B cell (primary cell): ENCODE results near the gene KIAA1217. TPM values are rescaled to one million over a fixed set of nuclear protein-coding genes. Genes with fewer than 3 reads are reported as not detected.

ENCODE experiments used
- ATAC-seq: fragments of 200-7000 bp; cut with Tn5 transposase; one replicate; pipeline ENCODE4 v1.10.0; 2021; ENCODE audit warnings: low read depth, mild to moderate bottlenecking, moderate number of reproducible peaks, moderate library complexity
- CTCF ChIA-PET: fragments of 350-600 bp; sonication (Branson Sonifier 250); formaldehyde crosslinking; loops from one replicate; lab custom pipeline; 2021; ENCODE audit warnings: antibody characterized with exemption, inconsistent platforms; lab: Charles Lee
- POLR2A ChIA-PET: fragments of 350-600 bp; sonication (Branson Sonifier 250); formaldehyde crosslinking; loops from one replicate; lab custom pipeline; 2021; ENCODE audit warnings: antibody characterized with exemption; lab: Charles Lee
- DNase-seq: peaks from one replicate; pipeline ENCODE4 v3.0.0; 2013
- H2AFZ ChIP-seq: 2 replicates; pipeline ENCODE4 v1.6.1; 2012; ENCODE audit warnings: mild to moderate bottlenecking, low read depth, low read length; ENCODE audit not compliant: insufficient read depth, poor library complexity, severe bottlenecking
- H3K27ac ChIP-seq, 2 donors: 1 replicate in 1 of 2; 2 replicates in 1 of 2; pipeline ENCODE4 v1.5.1; 2012 to 2013; ENCODE audit warnings: low read length in 2 of 2, mild to moderate bottlenecking in 2 of 2, moderate library complexity in 1 of 2
- H3K27me3 ChIP-seq, 4 experiments: fragments of 200-600 bp in 1 of 4; sonication (generic) in 1 of 4; replicated peaks in 1 of 4; 1 replicate in 2 of 4; 2 replicates in 2 of 4; pipeline versions ENCODE4 v1.6.1 to v1.7.0; 2013 to 2016; ENCODE audit warnings: low read length in 3 of 4, mild to moderate bottlenecking in 2 of 4, mixed read lengths in 1 of 4, moderate library complexity in 1 of 4; ENCODE audit not compliant: insufficient read depth in 4 of 4, control insufficient read depth in 3 of 4; ENCODE audit errors: control extremely low read depth in 1 of 4
- H3K36me3 ChIP-seq, 2 experiments: replicated peaks in 1 of 2; 1 replicate in 1 of 2; 2 replicates in 1 of 2; pipeline versions ENCODE4 v1.6.1 to v1.7.1; 2013; ENCODE audit warnings: low read length in 1 of 2; ENCODE audit not compliant: insufficient read depth in 2 of 2, control insufficient read depth in 1 of 2; ENCODE audit errors: control extremely low read depth in 1 of 2, extremely low read depth in 1 of 2
- H3K4me1 ChIP-seq, 2 donors: fragments of 200-600 bp in 1 of 2; sonication (generic) in 1 of 2; 1 replicate in 1 of 2; 2 replicates in 1 of 2; pipeline versions ENCODE4 v1.5.1 to v1.6.1; 2013 to 2017; ENCODE audit warnings: low read length in 2 of 2; ENCODE audit not compliant: control insufficient read depth in 2 of 2, insufficient read depth in 2 of 2
- H3K4me2 ChIP-seq: replicated peaks from 2 replicates; pipeline ENCODE3; 2012; ENCODE audit warnings: mild to moderate bottlenecking, low read depth, low read length; ENCODE audit not compliant: poor library complexity, severe bottlenecking
- H3K4me3 ChIP-seq, 5 experiments: fragments of 200-600 bp in 1 of 5; sonication (generic) in 1 of 5; 1 replicate in 3 of 5; 2 replicates in 2 of 5; pipeline versions ENCODE4 v1.5.1 to v1.7.0; 2011 to 2016; ENCODE audit warnings: low read length in 4 of 5, mild to moderate bottlenecking in 4 of 5, low read depth in 2 of 5, control low read depth in 1 of 5, moderate library complexity in 1 of 5; ENCODE audit not compliant: insufficient read depth in 1 of 5; ENCODE audit errors: control extremely low read depth in 1 of 5, extremely low read depth in 1 of 5
- H3K79me2 ChIP-seq: fragments of 200-600 bp; sonication (generic); one replicate; pipeline ENCODE4 v1.6.0; 2016; ENCODE audit warnings: low read length; ENCODE audit not compliant: control insufficient read depth, insufficient read depth
- H3K9ac ChIP-seq: fragments of 200-600 bp; sonication (generic); 2 replicates; pipeline ENCODE4 v1.6.1; 2017; ENCODE audit warnings: mild to moderate bottlenecking, low read length, moderate library complexity
- H3K9me3 ChIP-seq, 3 donors: one replicate each; pipeline versions ENCODE4 v1.6.1 to v1.7.1; 2013; ENCODE audit warnings: low read length in 2 of 3; ENCODE audit not compliant: control insufficient read depth in 2 of 3, insufficient read depth in 1 of 3; ENCODE audit errors: control extremely low read depth in 1 of 3
- H4K20me1 ChIP-seq: 2 replicates; pipeline ENCODE4 v1.6.0; 2012; ENCODE audit warnings: mild to moderate bottlenecking, low read length; ENCODE audit not compliant: insufficient read depth, control insufficient read depth, poor library complexity, severe bottlenecking
- H3K27ac Mint-ChIP-seq: one replicate; pipeline ENCODE4 v1.8.0; 2021; ENCODE audit warnings: mixed read lengths
- H3K27me3 Mint-ChIP-seq: one replicate; pipeline ENCODE4 v1.8.0; 2021; ENCODE audit warnings: mixed read lengths
- H3K4me1 Mint-ChIP-seq: one replicate; pipeline ENCODE4 v1.8.0; 2021; ENCODE audit warnings: mixed read lengths
- H3K4me3 Mint-ChIP-seq: one replicate; pipeline ENCODE4 v1.8.0; 2021; ENCODE audit warnings: mixed read lengths
- H3K9me3 Mint-ChIP-seq: one replicate; pipeline ENCODE4 v1.8.0; 2022; ENCODE audit warnings: mixed read lengths; ENCODE audit not compliant: insufficient read depth
- CTCF ChIP-seq: fragments of 200-600 bp; IDR thresholded peaks from one replicate; pipeline ENCODE4 v1.8.0; 2022; ENCODE audit warnings: antibody characterized with exemption, mild to moderate bottlenecking
- EZH2 ChIP-seq: IDR thresholded peaks from 2 replicates; pipeline ENCODE4 v1.6.1; 2012; ENCODE audit warnings: borderline replicate concordance, low read depth, mild to moderate bottlenecking, moderate library complexity, low read length; ENCODE audit not compliant: insufficient read depth, poor library complexity, severe bottlenecking
- WGBS: methylation state at CpG from one replicate; pipeline ENCODE4 v1.1.5; 2013; ENCODE audit warnings: missing lambda C conversion rate; ENCODE audit not compliant: insufficient coverage; 5-methylcytosine and 5-hydroxymethylcytosine counted together
- intact Hi-C: fragments of 100-400 bp; cut with micrococcal nuclease; formaldehyde crosslinking; loops from one replicate; pipeline ENCODE4 v1.10.0; 2022
- polyA plus RNA-seq: library from polyadenylated mRNA; depleted of rRNA; stranded (reverse); fragments of >200 nt; gene quantifications from 2 replicates; pipeline ENCODE4 v1.2.3, GENCODE V29; 2012
- total RNA-seq, 2 donors: library from RNA; stranded (reverse); fragments of 120-200 nt in 1 of 2; gene quantifications; 1 replicate in 1 of 2; 2 replicates in 1 of 2; pipeline versions ENCODE4 v1.2.3 to v1.2.4, GENCODE V29; 2013 to 2022

KIAA1217 gene
- total and polyA plus RNA-seq, 2 donors (not counting 1 experiment from before 2014, with no cell fraction given) = 0.67 TPM; not detected in 1

DNA sequence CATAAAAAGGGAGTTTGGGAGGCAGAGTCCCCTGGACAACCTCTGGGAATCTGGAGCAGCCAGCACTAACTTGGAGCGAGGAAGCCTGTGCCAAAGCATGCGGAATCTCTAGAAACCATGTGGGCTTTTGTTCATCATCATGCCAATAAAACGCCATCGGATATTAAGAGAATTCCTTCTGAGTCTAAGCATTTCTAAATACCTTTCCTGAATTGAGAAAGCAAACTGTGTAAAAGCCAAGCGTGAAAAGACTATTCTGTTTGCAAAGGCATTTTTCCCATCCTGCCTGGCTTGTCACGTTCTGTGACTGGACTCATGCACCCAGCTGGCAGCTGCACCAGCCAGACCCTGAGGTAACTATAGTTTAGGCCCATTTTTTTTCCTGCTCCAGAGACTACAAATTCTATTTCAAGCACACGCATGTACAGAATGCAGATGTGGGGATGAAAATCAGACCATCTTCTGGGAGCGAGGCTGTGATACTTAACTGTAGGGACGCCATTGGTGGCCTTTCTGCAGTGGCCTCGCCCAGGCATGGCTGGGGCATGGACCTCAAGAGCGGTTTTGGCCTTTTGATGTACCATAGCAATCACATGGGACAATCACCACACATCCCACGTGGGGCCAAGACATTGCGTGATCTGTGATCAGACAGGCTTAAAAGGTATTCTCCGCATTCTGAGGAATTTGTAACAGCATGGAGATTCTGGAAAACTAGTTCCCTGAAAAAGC, 218.9 kb downstream of the KIAA1217 start:
- Histone ChIP-seq H3K36me3 (no peaks in the 10 kb centered on the region), H3K79me2 (no peaks in the 10 kb centered on the region), H3K9me3 (peaks cover 0 to 10% (median 0%) of the 10 kb centered on the region in 3 donors), H3K4me2 (no peak overlapping the region), H3K27ac (no peak overlapping the region), H2AFZ (no peak overlapping the region), H3K9ac (no peak overlapping the region), H4K20me1 (no peaks in the 10 kb centered on the region), H3K4me3 (no peak overlapping the region), H3K4me1 (no peaks in the 10 kb centered on the region), H3K27me3 (no peaks in the 10 kb centered on the region)
- H3K4me3 Mint-ChIP-seq = no peak overlapping the region
- TF ChIP-seq CTCF = no peak
- no peak for TF ChIP-seq EZH2
- intact Hi-C loops = no loop called here
- DNase-seq = no peak
- 92% methylated on average over 11 of the region's 14 CpGs for WGBS
- no peaks in the 10 kb centered on the region for H3K4me1 Mint-ChIP-seq
- ChIA-PET POLR2A (no interaction called here), CTCF (no interaction called here)
- ATAC-seq = no peak
- H3K27ac Mint-ChIP-seq = no peak overlapping the region
- no peaks in the 10 kb centered on the region for H3K9me3 Mint-ChIP-seq
- H3K27me3 Mint-ChIP-seq = no peaks in the 10 kb centered on the region

GRCh38 chr10:24428410-24428782, 219.5 kb downstream of the KIAA1217 start:
- intact Hi-C loops = no loop called here
- ATAC-seq (no peak), DNase-seq (no peak)
- no peak overlapping the region for H3K4me3 ChIP-seq
- no peak overlapping the region for H2AFZ ChIP-seq
- H4K20me1 ChIP-seq = no peaks in the 10 kb centered on the region
- TF ChIP-seq EZH2 (no peak), CTCF (no peak)
- no peaks in the 10 kb centered on the region for H3K27me3 Mint-ChIP-seq
- no peak overlapping the region for H3K4me2 ChIP-seq
- ChIA-PET POLR2A (no interaction called here), CTCF (no interaction called here)
- WGBS = no CpG with 5 or more reads among the region's 2 CpGs
- no peak overlapping the region for H3K9ac ChIP-seq
- no peaks in the 10 kb centered on the region for H3K36me3 ChIP-seq
- H3K4me3 Mint-ChIP-seq = no peak overlapping the region
- peaks cover 0 to 5% (median 0%) of the 10 kb centered on the region in 3 donors for H3K9me3 ChIP-seq
- no peaks in the 10 kb centered on the region for H3K27me3 ChIP-seq
- H3K4me1 ChIP-seq = no peaks in the 10 kb centered on the region
- no peaks in the 10 kb centered on the region for H3K9me3 Mint-ChIP-seq
- no peaks in the 10 kb centered on the region for H3K79me2 ChIP-seq
- no peak overlapping the region for H3K27ac ChIP-seq
- no peak overlapping the region for H3K27ac Mint-ChIP-seq
- H3K4me1 Mint-ChIP-seq = no peaks in the 10 kb centered on the region
